GM23338 (cell line): ENCODE results near the gene HOXB6. TPM values are rescaled to one million over a fixed set of nuclear protein-coding genes. Genes with fewer than 3 reads are reported as not detected.

Experiments
- ATAC-seq: fragments of 200-7000 bp; cut with Tn5 transposase; 3 replicates; pipeline ENCODE4 v1.9.1; 2020
- DNase-seq: peaks from one replicate; pipeline ENCODE4 v3.0.0-alpha.2; 2015; ENCODE audit warnings: low spot score
- H2AFZ ChIP-seq: fragments of 200-600 bp; sonication (generic); 2 replicates; pipeline ENCODE4 v1.8.0; 2016; ENCODE audit warnings: antibody characterized with exemption, mild to moderate bottlenecking, moderate library complexity
- H3F3A ChIP-seq: fragments of 200-600 bp; sonication (generic); replicated peaks from 2 replicates; pipeline ENCODE4 v1.8.0; 2017; ENCODE audit warnings: antibody characterized with exemption, mixed run types, low read depth
- H3K27ac ChIP-seq: fragments of 200-600 bp; sonication (generic); 2 replicates; pipeline ENCODE4 v1.6.1; 2016; ENCODE audit warnings: low read depth
- H3K27me3 ChIP-seq: fragments of 200-600 bp; sonication (generic); 2 replicates; pipeline ENCODE4 v1.8.0; 2016; ENCODE audit warnings: mild to moderate bottlenecking, mixed run types, moderate library complexity; ENCODE audit not compliant: insufficient read depth
- H3K36me3 ChIP-seq: fragments of 200-600 bp; sonication (generic); 2 replicates; pipeline ENCODE4 v1.8.0; 2016; ENCODE audit warnings: mild to moderate bottlenecking; ENCODE audit not compliant: insufficient read depth
- H3K4me1 ChIP-seq: fragments of 200-600 bp; sonication (generic); 2 replicates; pipeline ENCODE4 v1.8.0; 2016; ENCODE audit warnings: mild to moderate bottlenecking, moderate library complexity; ENCODE audit not compliant: insufficient read depth
- H3K4me2 ChIP-seq: fragments of 200-600 bp; sonication (generic); 2 replicates; pipeline ENCODE4 v1.7.1; 2017; ENCODE audit warnings: mixed run types
- H3K4me3 ChIP-seq: fragments of 200-600 bp; sonication (generic); 2 replicates; pipeline ENCODE4 v1.6.1; 2016; ENCODE audit warnings: mixed run types
- H3K79me2 ChIP-seq: fragments of 200-600 bp; sonication (generic); replicated peaks from 2 replicates; pipeline ENCODE4 v1.8.0; 2017; ENCODE audit warnings: mild to moderate bottlenecking; ENCODE audit not compliant: insufficient read depth
- H3K9me2 ChIP-seq: fragments of 200-600 bp; sonication (generic); 2 replicates; pipeline ENCODE4 v1.8.0; 2017; ENCODE audit not compliant: insufficient read depth
- H4K20me1 ChIP-seq: fragments of 200-600 bp; sonication (generic); replicated peaks from 2 replicates; pipeline ENCODE4 v1.8.0; 2017; ENCODE audit warnings: mild to moderate bottlenecking; ENCODE audit not compliant: insufficient read depth
- H3K27ac Mint-ChIP-seq: 2 replicates; pipeline ENCODE4 v1.8.0; 2020; ENCODE audit warnings: inconsistent platforms, mild to moderate bottlenecking, moderate library complexity, mixed read lengths
- H3K27me3 Mint-ChIP-seq: 3 replicates; pipeline ENCODE4 v1.8.0; 2022; ENCODE audit warnings: low read depth, mild to moderate bottlenecking, moderate library complexity, mixed read lengths, inconsistent platforms; ENCODE audit not compliant: insufficient read depth, poor library complexity
- H3K36me3 Mint-ChIP-seq: 3 replicates; pipeline ENCODE4 v1.8.0; 2021; ENCODE audit warnings: low read depth, mild to moderate bottlenecking, inconsistent platforms, moderate library complexity, mixed read lengths
- H3K4me1 Mint-ChIP-seq: 3 replicates; pipeline ENCODE4 v1.8.0; 2020; ENCODE audit warnings: mild to moderate bottlenecking, inconsistent platforms, mixed read lengths
- H3K4me3 Mint-ChIP-seq: 3 replicates; pipeline ENCODE4 v1.8.0; 2021; ENCODE audit warnings: moderate library complexity, mild to moderate bottlenecking, inconsistent platforms, mixed read lengths
- H3K9me3 Mint-ChIP-seq: 3 replicates; pipeline ENCODE4 v1.8.0; 2020; ENCODE audit warnings: moderate library complexity, mild to moderate bottlenecking, inconsistent platforms, mixed read lengths
- EZH2 ChIP-seq: fragments of 200-600 bp; sonication (generic); IDR thresholded peaks from one replicate; pipeline ENCODE4 v1.8.0; 2017; ENCODE audit warnings: antibody characterized with exemption, mild to moderate bottlenecking, low read depth; ENCODE audit not compliant: unreplicated experiment
- ZNF114 ChIP-seq: fragments of 250-450 bp; sonication (Bioruptor Pico); IDR thresholded peaks from 2 replicates; pipeline ENCODE4 v1.5.0; 2020; ENCODE audit warnings: mild to moderate bottlenecking, moderate library complexity
- ZNF462 ChIP-seq: fragments of 250-450 bp; sonication (Bioruptor Pico); IDR thresholded peaks from 2 replicates; pipeline ENCODE4 v1.5.0; 2020; ENCODE audit warnings: mild to moderate bottlenecking, moderate library complexity
- polyA plus RNA-seq: library from polyadenylated mRNA; unstranded; fragments of >200 nt; fragmentation: Nextera tagmentation; extraction: Ambion mirVana; gene quantifications from 2 replicates; pipeline ENCODE4 v1.2.1, GENCODE V29; 2016
- total RNA-seq: library from RNA; depleted of rRNA; stranded (reverse); fragments of >200 nt; shearing (Covaris generic); gene quantifications from 2 replicates; pipeline ENCODE4 v1.2.3, GENCODE V29; 2014

HOXB6 gene
- total and polyA plus RNA-seq, 2 experiments from 2014 or later, result not detected

DNA sequence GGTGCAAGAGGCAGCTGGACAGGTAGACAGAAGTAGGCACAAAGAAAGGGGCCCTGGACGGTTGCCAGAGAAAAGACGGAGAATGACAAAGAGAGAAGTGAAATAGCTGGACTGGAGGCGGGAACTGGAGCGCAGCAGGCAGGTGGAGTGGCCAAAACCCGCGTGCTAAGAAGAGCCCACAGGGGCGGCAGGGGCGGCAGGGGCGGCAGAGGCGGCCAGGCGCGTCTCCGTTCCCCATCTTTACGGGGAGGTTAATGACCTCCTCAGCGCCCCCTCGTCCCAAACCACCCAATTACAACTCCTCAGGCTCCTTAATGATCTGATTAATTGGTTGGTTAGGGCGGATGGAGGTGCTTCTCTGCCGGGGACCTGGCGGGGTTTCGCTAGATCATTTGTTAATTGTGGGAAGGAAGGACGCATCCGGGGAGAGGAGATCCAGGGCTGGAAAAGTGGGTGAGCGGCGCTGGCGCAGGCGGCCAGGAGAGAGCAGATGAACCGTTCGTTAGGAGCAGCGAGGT lies 36.8 kb upstream of the HOXB6 start (continued):
- TF ChIP-seq ZNF462 (CRISPR knock-in tag), result no peak
- no peak for TF ChIP-seq ZNF114

DNA sequence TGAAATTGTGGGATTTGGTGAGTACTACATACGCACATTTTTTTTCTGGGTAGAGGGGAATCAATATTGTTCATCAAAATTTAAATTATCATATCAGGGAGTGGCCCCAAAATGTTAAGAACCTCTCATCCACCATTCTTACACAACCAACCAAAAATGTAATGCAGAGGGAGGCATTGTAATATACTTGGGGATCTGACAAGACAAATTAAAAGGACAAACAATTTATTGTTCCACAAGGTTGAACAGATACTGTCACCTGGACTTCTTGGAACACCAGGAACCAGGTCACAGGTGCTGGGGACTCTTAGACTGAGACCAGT lies 36.0 kb upstream of the HOXB6 start:
- H3K36me3 ChIP-seq, result no peaks in the 10 kb centered on the region; the same call in 1 of the 2 replicates
- peaks cover 100% of the 10 kb centered on the region for H3K27me3 ChIP-seq
- no peak overlapping the region for H2AFZ ChIP-seq
- H3K4me2 ChIP-seq, result no peak overlapping the region
- H3K9me2 ChIP-seq, result no peaks in the 10 kb centered on the region
- Mint-ChIP-seq H3K27ac (no peak overlapping the region), H3K4me1 (peaks cover 18% of the 10 kb centered on the region), H3K36me3 (no peaks in the 10 kb centered on the region; the same call in 2 of the 3 replicates), H3K27me3 (peaks cover 100% of the 10 kb centered on the region), H3K4me3 (no peak overlapping the region), H3K9me3 (peaks cover 3% of the 10 kb centered on the region)
- DNase-seq (no peak), ATAC-seq (no peak)
- peaks cover 60% of the 10 kb centered on the region for H4K20me1 ChIP-seq
- H3F3A ChIP-seq, result peaks cover 58% of the 10 kb centered on the region
- TF ChIP-seq EZH2 (peak; percentile 11), ZNF462 (CRISPR knock-in tag) (no peak)
- H3K4me3 ChIP-seq, result no peak overlapping the region
- H3K27ac ChIP-seq, result no peak overlapping the region
- peaks cover 24% of the 10 kb centered on the region for H3K4me1 ChIP-seq
- no peaks in the 10 kb centered on the region for H3K79me2 ChIP-seq
